B cell (primary cell): ENCODE data around the gene SETD1A. TPM values are rescaled to one million over a fixed set of nuclear protein-coding genes. Genes with fewer than 3 reads are reported as not detected.

Source experiments
- ATAC-seq: fragments of 200-7000 bp; cut with Tn5 transposase; one replicate; pipeline ENCODE4 v1.10.0; 2021; ENCODE audit warnings: low read depth, mild to moderate bottlenecking, moderate number of reproducible peaks, moderate library complexity
- CTCF ChIA-PET: fragments of 350-600 bp; sonication (Branson Sonifier 250); formaldehyde crosslinking; loops from one replicate; lab custom pipeline; 2021; ENCODE audit warnings: antibody characterized with exemption, inconsistent platforms; lab: Charles Lee
- POLR2A ChIA-PET: fragments of 350-600 bp; sonication (Branson Sonifier 250); formaldehyde crosslinking; loops from one replicate; lab custom pipeline; 2021; ENCODE audit warnings: antibody characterized with exemption; lab: Charles Lee
- DNase-seq: peaks from one replicate; pipeline ENCODE4 v3.0.0; 2013
- H2AFZ ChIP-seq: 2 replicates; pipeline ENCODE4 v1.6.1; 2012; ENCODE audit warnings: mild to moderate bottlenecking, low read depth, low read length; ENCODE audit not compliant: insufficient read depth, poor library complexity, severe bottlenecking
- H3K27ac ChIP-seq, 2 donors: 1 replicate in 1 of 2; 2 replicates in 1 of 2; pipeline ENCODE4 v1.5.1; 2012 to 2013; ENCODE audit warnings: low read length in 2 of 2, mild to moderate bottlenecking in 2 of 2, moderate library complexity in 1 of 2
- H3K27me3 ChIP-seq, 4 experiments: fragments of 200-600 bp in 1 of 4; sonication (generic) in 1 of 4; replicated peaks in 1 of 4; 1 replicate in 2 of 4; 2 replicates in 2 of 4; pipeline versions ENCODE4 v1.6.1 to v1.7.0; 2013 to 2016; ENCODE audit warnings: low read length in 3 of 4, mild to moderate bottlenecking in 2 of 4, mixed read lengths in 1 of 4, moderate library complexity in 1 of 4; ENCODE audit not compliant: insufficient read depth in 4 of 4, control insufficient read depth in 3 of 4; ENCODE audit errors: control extremely low read depth in 1 of 4
- H3K36me3 ChIP-seq, 2 experiments: replicated peaks in 1 of 2; 1 replicate in 1 of 2; 2 replicates in 1 of 2; pipeline versions ENCODE4 v1.6.1 to v1.7.1; 2013; ENCODE audit warnings: low read length in 1 of 2; ENCODE audit not compliant: insufficient read depth in 2 of 2, control insufficient read depth in 1 of 2; ENCODE audit errors: control extremely low read depth in 1 of 2, extremely low read depth in 1 of 2
- H3K4me1 ChIP-seq, 2 donors: fragments of 200-600 bp in 1 of 2; sonication (generic) in 1 of 2; 1 replicate in 1 of 2; 2 replicates in 1 of 2; pipeline versions ENCODE4 v1.5.1 to v1.6.1; 2013 to 2017; ENCODE audit warnings: low read length in 2 of 2; ENCODE audit not compliant: control insufficient read depth in 2 of 2, insufficient read depth in 2 of 2
- H3K4me2 ChIP-seq: replicated peaks from 2 replicates; pipeline ENCODE3; 2012; ENCODE audit warnings: mild to moderate bottlenecking, low read depth, low read length; ENCODE audit not compliant: poor library complexity, severe bottlenecking
- H3K4me3 ChIP-seq, 5 experiments: fragments of 200-600 bp in 1 of 5; sonication (generic) in 1 of 5; 1 replicate in 3 of 5; 2 replicates in 2 of 5; pipeline versions ENCODE4 v1.5.1 to v1.7.0; 2011 to 2016; ENCODE audit warnings: low read length in 4 of 5, mild to moderate bottlenecking in 4 of 5, low read depth in 2 of 5, control low read depth in 1 of 5, moderate library complexity in 1 of 5; ENCODE audit not compliant: insufficient read depth in 1 of 5; ENCODE audit errors: control extremely low read depth in 1 of 5, extremely low read depth in 1 of 5
- H3K79me2 ChIP-seq: fragments of 200-600 bp; sonication (generic); one replicate; pipeline ENCODE4 v1.6.0; 2016; ENCODE audit warnings: low read length; ENCODE audit not compliant: control insufficient read depth, insufficient read depth
- H3K9ac ChIP-seq: fragments of 200-600 bp; sonication (generic); 2 replicates; pipeline ENCODE4 v1.6.1; 2017; ENCODE audit warnings: mild to moderate bottlenecking, low read length, moderate library complexity
- H3K9me3 ChIP-seq, 3 donors: one replicate each; pipeline versions ENCODE4 v1.6.1 to v1.7.1; 2013; ENCODE audit warnings: low read length in 2 of 3; ENCODE audit not compliant: control insufficient read depth in 2 of 3, insufficient read depth in 1 of 3; ENCODE audit errors: control extremely low read depth in 1 of 3
- H4K20me1 ChIP-seq: 2 replicates; pipeline ENCODE4 v1.6.0; 2012; ENCODE audit warnings: mild to moderate bottlenecking, low read length; ENCODE audit not compliant: insufficient read depth, control insufficient read depth, poor library complexity, severe bottlenecking
- H3K27ac Mint-ChIP-seq: one replicate; pipeline ENCODE4 v1.8.0; 2021; ENCODE audit warnings: mixed read lengths
- H3K27me3 Mint-ChIP-seq: one replicate; pipeline ENCODE4 v1.8.0; 2021; ENCODE audit warnings: mixed read lengths
- H3K4me1 Mint-ChIP-seq: one replicate; pipeline ENCODE4 v1.8.0; 2021; ENCODE audit warnings: mixed read lengths
- H3K4me3 Mint-ChIP-seq: one replicate; pipeline ENCODE4 v1.8.0; 2021; ENCODE audit warnings: mixed read lengths
- H3K9me3 Mint-ChIP-seq: one replicate; pipeline ENCODE4 v1.8.0; 2022; ENCODE audit warnings: mixed read lengths; ENCODE audit not compliant: insufficient read depth
- CTCF ChIP-seq: fragments of 200-600 bp; IDR thresholded peaks from one replicate; pipeline ENCODE4 v1.8.0; 2022; ENCODE audit warnings: antibody characterized with exemption, mild to moderate bottlenecking
- EZH2 ChIP-seq: IDR thresholded peaks from 2 replicates; pipeline ENCODE4 v1.6.1; 2012; ENCODE audit warnings: borderline replicate concordance, low read depth, mild to moderate bottlenecking, moderate library complexity, low read length; ENCODE audit not compliant: insufficient read depth, poor library complexity, severe bottlenecking
- WGBS: methylation state at CpG from one replicate; pipeline ENCODE4 v1.1.5; 2013; ENCODE audit warnings: missing lambda C conversion rate; ENCODE audit not compliant: insufficient coverage; 5-methylcytosine and 5-hydroxymethylcytosine counted together
- intact Hi-C: fragments of 100-400 bp; cut with micrococcal nuclease; formaldehyde crosslinking; loops from one replicate; pipeline ENCODE4 v1.10.0; 2022
- polyA plus RNA-seq: library from polyadenylated mRNA; depleted of rRNA; stranded (reverse); fragments of >200 nt; gene quantifications from 2 replicates; pipeline ENCODE4 v1.2.3, GENCODE V29; 2012
- total RNA-seq, 2 donors: library from RNA; stranded (reverse); fragments of 120-200 nt in 1 of 2; gene quantifications; 1 replicate in 1 of 2; 2 replicates in 1 of 2; pipeline versions ENCODE4 v1.2.3 to v1.2.4, GENCODE V29; 2013 to 2022

The SETD1A gene
- total and polyA plus RNA-seq, 2 donors (not counting 1 experiment from before 2014, with no cell fraction given) = 11.5 to 39.5 TPM

- H3K4me1 ChIP-seq = peaks cover 3 to 6% of the 10 kb centered on the region in 2 donors
- H3K9me3 ChIP-seq = no peaks in the 10 kb centered on the region
- 70% methylated on average over 11 of the region's 14 CpGs for WGBS
- no peak overlapping the region for H3K27ac Mint-ChIP-seq
- DNase-seq (no peak), ATAC-seq (no peak)
- no peak overlapping the region for H3K9ac ChIP-seq
- no peaks in the 10 kb centered on the region for H3K27me3 ChIP-seq
- H3K4me2 ChIP-seq = no peak overlapping the region
- H3K79me2 ChIP-seq = no peaks in the 10 kb centered on the region
- CTCF ChIA-PET = interaction anchor here (0.6 to 5.1 kb wide), 25 partner anchors 11 to 885 kb away, joined by 3 to 63 read pairs (median 4); partner anchors contain the start of genes KAT8, VKORC1, ZNF646 and ZNF668
- H3K36me3 ChIP-seq = peaks cover 0 to 26% of the 10 kb centered on the region in 2 experiments
- no peaks in the 10 kb centered on the region for H3K27me3 Mint-ChIP-seq
- no peaks in the 10 kb centered on the region for H3K9me3 Mint-ChIP-seq
- POLR2A ChIA-PET = interaction anchor here (1.7 kb wide), 1 partner anchor 158 kb away, joined by 8 read pairs; no protein-coding TSS in a partner anchor
- H3K27ac ChIP-seq = no peak overlapping the region
- H3K4me3 ChIP-seq = no peak overlapping the region
- no peak overlapping the region for H2AFZ ChIP-seq
- H4K20me1 ChIP-seq = peaks cover 6% of the 10 kb centered on the region
- TF ChIP-seq EZH2 (no peak), CTCF (no peak)
- no peak overlapping the region for H3K4me3 Mint-ChIP-seq
- H3K4me1 Mint-ChIP-seq = no peaks in the 10 kb centered on the region
- intact Hi-C loops = no loop called here
Observed at GRCh38 chr16:30983898-30984610, 26.5 kb downstream of the SETD1A start.
